Muscle layer of colon (tissue), 2 donors: ENCODE data around the gene ZNF423.

Source experiments
- H3K27ac ChIP-seq: one replicate; pipeline ENCODE4 v1.7.0; 2013; ENCODE audit warnings: low read depth, mild to moderate bottlenecking, low read length, moderate library complexity
- H3K27me3 ChIP-seq, 2 donors: one replicate each; pipeline ENCODE4 v1.7.0; 2013; ENCODE audit warnings: low read length in 2 of 2, mild to moderate bottlenecking in 2 of 2; ENCODE audit not compliant: insufficient read depth in 2 of 2, control insufficient read depth in 1 of 2
- H3K36me3 ChIP-seq: one replicate; pipeline ENCODE4 v1.7.0; 2013; ENCODE audit warnings: mild to moderate bottlenecking, low read length; ENCODE audit not compliant: insufficient read depth
- H3K4me1 ChIP-seq: one replicate; pipeline ENCODE4 v1.7.0; 2013; ENCODE audit warnings: mild to moderate bottlenecking, low read length; ENCODE audit not compliant: insufficient read depth
- H3K4me3 ChIP-seq, 2 donors: one replicate each; pipeline ENCODE4 v1.7.0; 2013; ENCODE audit warnings: low read length in 2 of 2, low read depth in 1 of 2, mild to moderate bottlenecking in 1 of 2, moderate library complexity in 1 of 2
- H3K9ac ChIP-seq: one replicate; pipeline ENCODE4 v1.7.0; 2013; ENCODE audit warnings: low read length
- H3K9me3 ChIP-seq: one replicate; pipeline ENCODE4 v1.7.0; 2013; ENCODE audit warnings: mild to moderate bottlenecking, low read length
- donor health status: abdominal sarcoma.
- donor health status: Adenocarcinoma of cecum.

ZNF423 gene

DNA sequence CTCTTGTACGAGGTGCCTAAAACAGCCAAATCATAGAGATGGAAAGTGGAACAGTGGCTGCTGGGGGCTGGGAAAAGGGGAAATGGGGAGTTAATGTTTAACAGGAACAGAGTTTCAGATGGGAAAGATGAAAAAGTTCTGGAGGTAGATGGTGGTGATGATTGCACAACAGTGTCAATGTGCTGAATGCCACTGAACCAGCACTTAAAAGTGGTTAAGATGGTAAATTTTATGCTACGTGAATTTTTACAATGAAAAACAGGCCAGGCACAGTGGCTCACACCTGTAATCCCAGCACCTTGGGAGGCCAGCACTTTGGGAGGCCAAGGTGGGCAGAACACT is 351.9 kb downstream of the ZNF423 start:
- H3K4me1 ChIP-seq: no peaks in the 10 kb centered on the region
- H3K9ac ChIP-seq: no peak overlapping the region
- no peak overlapping the region for H3K4me3 ChIP-seq
- no peaks in the 10 kb centered on the region for H3K27me3 ChIP-seq
- no peaks in the 10 kb centered on the region for H3K36me3 ChIP-seq
- no peak overlapping the region for H3K27ac ChIP-seq
- no peaks in the 10 kb centered on the region for H3K9me3 ChIP-seq

- Histone ChIP-seq H3K36me3 (no peaks in the 10 kb centered on the region), H3K4me3 (no peak overlapping the region), H3K9me3 (no peaks in the 10 kb centered on the region), H3K9ac (no peak overlapping the region), H3K27me3 (no peaks in the 10 kb centered on the region), H3K4me1 (no peaks in the 10 kb centered on the region), H3K27ac (no peak overlapping the region)
These were observed 352.5 kb downstream of the ZNF423 start for GRCh38 chr16:49503256-49504022.

DNA sequence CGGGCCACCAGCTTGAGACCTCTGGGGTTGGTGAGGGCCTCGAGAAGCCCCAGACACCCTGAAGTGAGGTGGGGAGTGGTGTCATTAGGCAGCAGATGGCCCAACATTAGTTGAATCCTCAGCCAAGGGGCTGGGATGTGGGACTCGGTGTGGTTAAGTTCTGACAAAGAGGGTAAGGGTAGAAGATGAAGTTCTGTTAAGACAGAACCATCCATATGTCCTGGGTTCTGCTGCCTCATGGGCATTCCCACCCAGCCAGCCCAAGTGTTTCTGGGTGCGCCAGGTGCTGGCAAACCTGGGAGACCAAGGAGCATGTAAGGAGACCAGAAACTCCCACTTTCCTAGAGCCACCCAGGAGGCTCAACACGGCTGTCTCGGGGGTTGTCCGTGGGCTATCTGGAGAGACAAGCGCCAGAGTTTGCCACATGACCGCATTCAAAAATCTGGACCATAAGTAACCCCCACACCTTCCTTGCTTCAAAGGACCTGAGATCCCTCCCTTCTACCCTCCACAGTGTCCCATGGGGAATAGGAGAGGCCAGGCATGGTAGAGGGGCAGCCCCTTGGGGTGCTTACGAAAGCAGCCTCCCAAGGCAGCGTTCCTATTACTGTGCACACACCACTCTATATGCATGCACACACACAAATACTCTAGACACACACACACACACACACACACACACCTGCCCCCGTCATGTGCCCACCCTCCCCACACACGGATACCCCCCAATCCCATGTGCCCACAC is 353.6 kb downstream of the ZNF423 start:
- no peaks in the 10 kb centered on the region for H3K27me3 ChIP-seq

DNA sequence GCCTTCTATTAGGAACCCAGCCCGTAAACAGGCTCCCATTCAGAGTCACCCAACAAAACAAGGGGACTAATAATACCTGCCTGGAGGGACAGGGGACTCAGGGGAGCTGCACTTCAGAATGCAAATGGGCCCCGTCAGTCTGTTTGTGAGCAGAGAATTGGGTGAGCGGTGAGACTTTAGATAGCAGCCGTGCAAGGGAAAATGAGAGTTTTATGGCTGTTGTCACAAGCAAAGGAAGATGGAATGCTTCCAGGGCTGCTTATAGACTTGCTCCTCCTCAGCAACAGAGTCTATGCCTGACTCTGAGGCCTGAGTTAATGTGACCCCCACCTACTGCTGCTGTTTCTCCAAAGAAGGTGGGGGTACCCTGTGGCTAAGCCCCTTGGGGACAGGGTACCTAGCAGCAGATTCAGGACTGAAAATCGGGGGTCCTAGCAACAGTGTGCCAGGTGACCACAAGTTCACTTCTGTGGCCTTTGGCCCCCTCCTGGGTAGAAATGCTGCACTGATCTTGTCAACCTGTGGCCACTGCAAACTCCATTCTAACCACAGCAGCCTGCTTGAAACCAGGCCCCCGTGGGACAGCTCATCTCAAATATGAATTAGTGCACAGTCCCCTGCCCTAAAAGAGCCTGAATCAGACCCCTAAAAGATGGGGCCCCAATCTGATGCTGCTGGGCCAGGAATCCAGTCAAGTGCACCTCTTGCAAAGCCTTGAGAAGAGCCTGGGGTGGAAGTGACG is 355.9 kb downstream of the ZNF423 start:
- no peak overlapping the region for H3K9ac ChIP-seq
- H3K4me1 ChIP-seq: no peaks in the 10 kb centered on the region
- H3K27me3 ChIP-seq: no peaks in the 10 kb centered on the region

More for the DNA sequence above, 353.6 kb downstream of the ZNF423 start:
- no peaks in the 10 kb centered on the region for H3K4me1 ChIP-seq
- no peak overlapping the region for H3K9ac ChIP-seq
- H3K36me3 ChIP-seq: no peaks in the 10 kb centered on the region
- H3K27ac ChIP-seq: no peak overlapping the region
- H3K4me3 ChIP-seq: no peak overlapping the region
- H3K9me3 ChIP-seq: no peaks in the 10 kb centered on the region

GRCh38 chr16:49499414-49499785 is 356.5 kb downstream of the ZNF423 start:
- no peaks in the 10 kb centered on the region for H3K4me1 ChIP-seq
- no peak overlapping the region for H3K27ac ChIP-seq
- H3K36me3 ChIP-seq: no peaks in the 10 kb centered on the region
- H3K9ac ChIP-seq: no peak overlapping the region
- H3K9me3 ChIP-seq: no peaks in the 10 kb centered on the region
- H3K4me3 ChIP-seq: no peak overlapping the region
- no peaks in the 10 kb centered on the region for H3K27me3 ChIP-seq

More for the DNA sequence above, 355.9 kb downstream of the ZNF423 start:
- Histone ChIP-seq H3K27ac (no peak overlapping the region), H3K36me3 (no peaks in the 10 kb centered on the region), H3K4me3 (no peak overlapping the region), H3K9me3 (no peaks in the 10 kb centered on the region)

DNA sequence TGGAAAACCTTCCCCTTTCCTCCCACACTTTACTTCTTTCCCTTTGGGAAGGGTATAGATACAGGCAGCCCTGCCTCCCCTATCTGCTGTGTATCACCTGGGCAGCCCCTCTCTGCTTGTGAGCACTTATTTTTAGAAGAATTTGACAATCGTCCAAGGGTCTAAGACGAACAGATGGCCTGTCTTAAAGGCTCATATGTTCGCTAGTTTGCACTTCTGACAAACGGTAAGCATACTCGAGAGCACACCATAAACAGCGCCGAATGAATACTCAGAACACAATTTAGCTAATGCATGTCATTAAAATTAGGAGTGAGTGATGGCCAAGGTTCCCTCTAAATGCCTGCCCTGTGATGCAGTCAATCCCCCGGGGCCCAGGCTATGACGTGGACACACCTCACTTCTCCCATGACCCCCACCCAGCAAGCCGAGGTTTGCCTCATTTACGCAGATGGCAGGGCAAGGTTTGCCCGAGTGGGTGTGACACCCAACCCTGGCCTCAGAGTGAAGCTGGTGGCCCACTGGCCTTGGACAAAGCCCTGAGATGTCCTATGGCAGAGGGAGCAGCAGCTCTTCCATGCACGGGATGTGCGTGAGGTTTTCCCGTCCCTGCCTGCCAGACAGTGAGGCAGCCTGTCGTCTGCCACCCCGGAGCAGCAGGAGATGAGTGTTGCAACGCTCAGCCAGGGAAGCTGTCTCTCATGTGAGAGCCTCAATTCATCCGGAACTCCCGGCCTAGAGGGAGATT is 357.1 kb downstream of the ZNF423 start:
- H3K36me3 ChIP-seq: no peaks in the 10 kb centered on the region
- H3K27ac ChIP-seq: no peak overlapping the region
- H3K9ac ChIP-seq: no peak overlapping the region
- H3K4me1 ChIP-seq: no peaks in the 10 kb centered on the region
- no peaks in the 10 kb centered on the region for H3K9me3 ChIP-seq
- no peak overlapping the region for H3K4me3 ChIP-seq
- H3K27me3 ChIP-seq: no peaks in the 10 kb centered on the region

GRCh38 chr16:49498264-49498663 is 357.6 kb downstream of the ZNF423 start:
- H3K9ac ChIP-seq: no peak overlapping the region
- H3K4me1 ChIP-seq: no peaks in the 10 kb centered on the region
- H3K27me3 ChIP-seq: no peaks in the 10 kb centered on the region
- H3K9me3 ChIP-seq: no peaks in the 10 kb centered on the region
- H3K4me3 ChIP-seq: no peak overlapping the region
- H3K36me3 ChIP-seq: no peaks in the 10 kb centered on the region
- H3K27ac ChIP-seq: no peak overlapping the region

GRCh38 chr16:49497466-49497865 is 358.4 kb downstream of the ZNF423 start:
- H3K9ac ChIP-seq: no peak overlapping the region
- no peak overlapping the region for H3K4me3 ChIP-seq
- no peaks in the 10 kb centered on the region for H3K36me3 ChIP-seq
- H3K27ac ChIP-seq: no peak overlapping the region
- H3K27me3 ChIP-seq: no peaks in the 10 kb centered on the region
- no peaks in the 10 kb centered on the region for H3K4me1 ChIP-seq
- no peaks in the 10 kb centered on the region for H3K9me3 ChIP-seq

DNA sequence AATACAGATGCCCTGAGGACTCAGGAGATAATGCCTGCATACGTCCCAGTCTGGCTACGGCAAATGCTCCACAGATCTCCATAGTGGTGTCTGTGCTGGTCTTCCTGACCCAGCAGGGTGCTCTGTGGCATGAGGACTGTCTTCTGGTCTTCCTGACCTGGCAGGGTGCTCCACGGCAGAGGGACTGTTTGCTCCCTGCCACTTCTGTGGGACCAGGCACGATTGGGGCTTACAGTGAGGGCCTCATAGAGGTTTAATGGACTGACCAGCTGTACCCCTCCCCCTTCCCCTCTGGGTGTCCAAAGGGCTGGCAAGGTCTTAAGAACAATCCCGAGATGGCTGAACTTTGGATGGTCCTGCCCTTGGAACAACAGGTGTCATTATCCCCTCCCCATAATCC is 359.3 kb downstream of the ZNF423 start:
- H3K9me3 ChIP-seq: no peaks in the 10 kb centered on the region
- no peaks in the 10 kb centered on the region for H3K27me3 ChIP-seq
- H3K36me3 ChIP-seq: no peaks in the 10 kb centered on the region
- no peak overlapping the region for H3K27ac ChIP-seq
- peaks cover 3% of the 10 kb centered on the region for H3K4me1 ChIP-seq
- H3K9ac ChIP-seq: no peak overlapping the region
- H3K4me3 ChIP-seq: no peak overlapping the region

DNA sequence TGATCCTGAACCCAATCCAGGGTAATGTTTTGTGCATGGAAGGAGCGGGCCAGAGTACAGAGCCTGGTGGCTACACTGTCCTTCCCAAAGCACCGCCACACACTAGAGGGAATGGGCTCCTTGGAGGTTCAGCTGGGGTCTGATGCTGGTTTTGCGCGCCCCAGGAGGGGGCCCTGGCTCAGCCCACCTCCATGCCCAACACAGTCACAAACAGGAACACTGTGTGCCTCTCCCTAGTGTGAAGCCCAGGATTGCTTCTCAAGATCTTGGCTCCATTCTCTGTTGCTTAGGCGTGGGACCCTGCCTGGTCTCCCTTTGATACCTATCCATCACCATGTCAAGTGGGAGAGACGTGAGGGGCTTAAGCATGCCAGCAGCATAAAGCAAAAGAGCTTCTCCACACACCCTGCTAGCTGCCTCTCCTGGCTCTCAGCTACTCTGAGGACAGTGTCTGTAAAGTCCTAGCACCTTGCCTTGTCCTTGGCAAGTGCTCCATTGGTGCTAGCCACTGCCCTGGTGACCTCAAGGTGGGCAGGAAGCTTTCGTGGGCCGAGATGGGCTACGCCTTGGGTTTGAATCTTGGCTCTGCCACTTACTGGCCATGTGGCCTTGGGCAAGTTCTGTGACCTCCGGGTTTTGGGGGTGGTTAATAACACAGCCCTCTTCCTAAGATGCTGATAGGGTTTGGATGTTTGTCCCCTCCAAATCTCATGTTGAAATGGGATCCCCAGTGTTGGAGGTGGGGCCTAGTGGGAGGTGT is 360.1 kb downstream of the ZNF423 start:
- H3K27ac ChIP-seq: no peak overlapping the region
- H3K9ac ChIP-seq: no peak overlapping the region
- H3K4me1 ChIP-seq: peaks cover 3% of the 10 kb centered on the region
- no peaks in the 10 kb centered on the region for H3K27me3 ChIP-seq
- H3K9me3 ChIP-seq: no peaks in the 10 kb centered on the region
- H3K4me3 ChIP-seq: no peak overlapping the region
- H3K36me3 ChIP-seq: no peaks in the 10 kb centered on the region
